ENCODE measurements around the gene EPHA10.

Gene EPHA10

GRCh38 chr1:37764888-37765441 lies at the start of gene EPHA10:
Gene EPHA10, minus strand, starts transcription at chr1:37765120. Its CDS starts 54 bp downstream, at chr1:37765066.
- DNase-seq (ENCODE audit: low spot score), result no peak

DNA sequence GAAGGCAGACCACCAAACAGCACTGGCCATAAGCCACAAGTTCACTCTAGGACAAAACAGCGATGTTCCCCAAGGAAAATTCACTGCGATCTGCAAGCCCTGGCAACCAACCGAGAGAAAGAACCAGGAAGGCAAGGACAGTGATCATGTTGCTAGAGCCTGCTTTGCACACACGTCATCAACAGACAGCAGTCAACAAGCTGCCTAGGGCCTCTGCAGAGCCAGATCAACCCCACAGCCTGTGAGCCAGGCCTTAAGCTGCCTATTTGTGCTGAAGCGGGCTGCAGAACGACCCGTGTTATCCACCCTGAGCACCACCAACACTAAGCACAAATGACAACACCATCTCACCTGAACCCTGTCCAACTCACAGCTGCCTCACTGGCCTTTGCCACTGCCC lies 49.3 kb upstream of the EPHA10 start:
- DNase-seq (ENCODE audit: low spot score), result no peak

GRCh38 chr1:37813529-37814145 lies 48.7 kb upstream of the EPHA10 start:
- no peak for DNase-seq (ENCODE audit: low spot score)

GRCh38 chr1:37811027-37811655 lies 46.2 kb upstream of the EPHA10 start:
- no peak for DNase-seq (ENCODE audit: low spot score)

- DNase-seq (ENCODE audit: low spot score), result no peak
These were observed 45.0 kb upstream of the EPHA10 start for GRCh38 chr1:37809942-37810341.

DNA sequence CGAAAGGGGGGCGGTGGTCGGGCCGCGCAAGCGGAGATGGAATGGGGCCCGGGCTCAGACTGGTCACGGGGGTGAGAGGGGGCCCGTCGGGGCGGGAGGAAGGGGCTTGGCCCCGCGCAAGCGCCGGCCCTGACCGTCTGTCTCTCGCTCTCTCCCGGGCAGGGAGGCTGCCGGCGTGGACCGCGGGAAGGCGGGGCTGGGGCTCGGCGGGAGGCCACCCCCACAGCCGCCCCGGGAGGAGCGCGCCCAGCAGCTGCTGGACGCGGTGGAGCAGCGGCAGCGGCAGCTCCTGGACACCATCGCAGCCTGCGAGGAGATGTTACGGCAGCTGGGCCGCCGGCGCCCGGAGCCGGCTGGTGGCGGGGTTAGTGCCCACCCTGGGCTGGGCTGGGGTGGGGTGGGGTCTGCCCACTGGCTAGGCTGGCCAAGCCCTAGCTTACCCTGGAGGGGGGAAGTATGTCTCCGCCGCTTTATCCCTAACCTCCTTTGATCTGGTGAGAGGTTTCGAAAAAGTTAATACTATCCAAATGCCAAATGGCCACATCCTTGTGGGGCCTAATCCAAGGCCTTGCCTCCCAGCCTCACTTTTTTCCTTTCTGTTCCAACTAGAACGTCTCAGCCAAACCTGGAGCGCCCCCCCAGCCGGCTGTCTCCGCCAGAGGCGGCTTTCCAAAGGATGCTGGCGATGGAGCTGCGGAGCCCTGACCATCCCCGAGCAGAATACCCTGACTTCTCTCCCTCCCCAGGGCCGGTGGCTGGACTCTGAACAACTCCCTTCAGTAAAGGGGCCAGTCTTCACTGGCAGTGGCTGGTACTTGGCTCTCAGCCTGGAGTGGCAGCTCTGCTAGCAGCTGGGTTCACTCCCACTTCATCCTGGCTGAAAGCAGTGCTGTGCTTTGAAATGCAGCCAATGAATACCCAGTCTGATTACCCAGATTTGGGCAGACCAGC lies 43.7 kb upstream of the EPHA10 start:
- DNase-seq (ENCODE audit: low spot score), result no peak

GRCh38 chr1:37807555-37808368 lies 42.8 kb upstream of the EPHA10 start, which contains the start of the genes C1orf122 and YRDC:
Gene C1orf122, plus strand, starts transcription at chr1:37807790. Its CDS starts 615 bp downstream, at chr1:37808405.
Gene YRDC, minus strand, starts transcription at chr1:37808208. Its CDS starts 28 bp downstream, at chr1:37808180.
- DNase-seq (ENCODE audit: low spot score), result peak; percentile 97

DNA sequence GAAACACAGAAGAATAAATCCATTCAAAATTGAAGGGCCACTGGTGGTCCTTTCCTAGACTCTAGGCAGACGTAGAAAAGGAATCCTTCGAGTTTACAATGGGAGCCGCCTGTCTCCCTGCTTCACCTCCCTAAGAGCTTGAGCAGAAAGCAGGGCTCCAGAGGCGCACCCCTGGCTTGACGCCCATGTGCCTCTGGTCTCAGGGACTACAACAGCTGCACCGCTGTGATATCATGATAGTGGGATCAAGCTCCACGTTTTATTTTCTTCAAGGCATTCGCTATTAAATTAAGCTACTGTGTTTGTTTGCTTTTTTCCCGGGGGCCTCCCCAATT lies 42.3 kb upstream of the EPHA10 start:
- DNase-seq (ENCODE audit: low spot score), result no peak

DNA sequence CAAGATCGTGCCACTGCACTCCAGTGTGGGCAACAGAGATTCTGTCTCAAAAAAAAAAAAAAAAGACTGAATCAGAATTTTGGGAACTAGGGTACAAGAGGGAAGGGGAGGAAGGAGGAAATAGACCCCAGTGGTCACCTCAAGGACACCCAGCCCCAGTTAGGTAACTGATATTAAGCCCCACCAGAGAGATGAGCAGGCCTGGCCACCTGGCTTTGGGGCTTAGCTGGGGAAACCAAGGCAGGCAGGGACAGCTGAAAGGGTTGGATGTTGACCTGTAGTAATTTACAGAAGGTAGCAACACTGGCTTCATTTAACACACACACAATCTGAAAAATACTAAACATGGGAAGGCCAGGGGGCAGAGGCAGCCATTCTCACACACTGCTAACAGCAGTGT lies 37.5 kb upstream of the EPHA10 start:
- DNase-seq (ENCODE audit: low spot score), result no peak

- no peak for DNase-seq (ENCODE audit: low spot score)
These were observed 32.9 kb upstream of the EPHA10 start for GRCh38 chr1:37797750-37798345.

GRCh38 chr1:37795340-37796125 lies 30.6 kb upstream of the EPHA10 start:
- peak; percentile 81 for DNase-seq (ENCODE audit: low spot score)

DNA sequence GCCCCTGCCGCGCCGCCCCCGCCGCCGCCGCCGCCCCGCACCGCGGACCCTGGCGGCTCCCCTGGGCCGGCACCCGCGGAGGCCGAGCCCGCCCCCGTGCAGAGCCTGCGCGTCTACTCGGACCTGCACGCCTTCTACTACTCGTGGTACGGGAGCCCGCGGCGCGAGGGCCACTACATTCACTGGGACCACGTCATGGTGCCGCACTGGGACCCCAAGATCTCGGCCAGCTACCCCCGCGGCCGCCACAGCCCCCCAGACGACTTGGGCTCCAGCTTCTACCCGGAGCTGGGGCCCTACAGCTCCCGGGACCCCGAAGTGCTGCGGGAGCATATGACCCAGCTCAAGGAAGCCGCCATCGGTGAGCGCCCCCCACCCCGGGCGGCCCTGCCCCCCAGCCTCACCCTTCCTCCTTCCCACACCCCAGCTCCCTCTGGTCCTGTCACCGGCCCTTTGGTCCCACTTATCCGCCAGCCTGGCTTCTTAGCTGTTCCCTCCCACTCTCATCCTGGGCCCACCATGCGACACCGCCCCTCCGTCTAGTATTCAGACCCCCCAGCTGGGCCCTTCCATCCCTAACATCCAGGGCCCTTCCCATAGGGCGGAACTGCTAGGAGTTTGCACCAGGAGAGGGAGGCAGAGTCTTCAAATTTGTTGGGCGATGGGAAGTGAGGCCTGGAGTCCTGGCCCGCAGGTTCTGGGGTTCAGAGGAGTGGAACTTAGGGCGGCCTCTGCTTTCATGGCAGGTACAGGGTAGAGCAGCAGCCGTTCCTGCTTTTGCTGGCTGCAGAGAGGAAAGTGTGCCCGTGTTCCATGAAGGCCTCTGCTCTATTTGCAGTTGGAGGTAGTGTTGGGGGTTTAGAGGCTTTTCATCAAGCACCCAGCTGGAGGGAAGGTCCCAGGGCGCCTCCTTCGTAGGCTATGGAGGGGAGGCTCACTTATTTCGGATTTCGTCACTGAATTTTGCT lies 29.7 kb upstream of the EPHA10 start:
- DNase-seq (ENCODE audit: low spot score), result no peak

DNA sequence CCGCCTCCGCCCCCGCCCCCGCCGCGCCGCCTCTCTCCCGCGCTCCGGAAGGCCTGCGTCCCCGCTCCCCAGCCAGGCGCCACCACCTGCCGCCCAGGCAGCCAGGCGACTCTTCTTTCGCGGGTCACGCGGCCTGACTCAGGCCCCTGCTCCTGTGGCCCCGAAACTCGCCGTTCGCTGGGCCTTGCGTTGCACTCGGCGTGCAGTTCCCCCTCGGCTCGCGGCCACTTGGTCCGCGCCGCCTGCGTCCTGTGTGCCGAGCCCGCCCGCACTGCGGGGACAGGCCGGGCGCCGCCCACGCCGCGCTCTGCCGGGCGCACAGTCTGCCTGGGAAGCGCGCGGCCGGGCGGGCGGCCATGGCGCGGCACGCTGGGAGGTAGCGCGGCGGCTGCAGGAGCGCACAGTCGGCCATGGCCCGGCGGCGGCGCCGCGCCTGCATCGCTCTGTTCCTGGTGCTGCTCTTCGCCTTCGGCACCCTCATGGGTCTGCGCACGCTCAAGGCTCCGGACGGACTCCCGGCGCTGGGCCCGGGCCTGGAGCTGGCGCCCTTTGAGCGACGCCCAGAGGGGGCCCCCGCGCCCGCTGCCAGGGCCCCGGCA lies 29.0 kb upstream of the EPHA10 start, which contains the start of gene MANEAL:
MANEAL (plus strand) TSS at position 75 of the 599 bp plus-strand sequence; CDS start at position 411, 336 bp downstream.
- no peak for DNase-seq (ENCODE audit: low spot score)

- DNase-seq (ENCODE audit: low spot score), result no peak
These were observed 28.2 kb upstream of the EPHA10 start for GRCh38 chr1:37792943-37793686.

DNA sequence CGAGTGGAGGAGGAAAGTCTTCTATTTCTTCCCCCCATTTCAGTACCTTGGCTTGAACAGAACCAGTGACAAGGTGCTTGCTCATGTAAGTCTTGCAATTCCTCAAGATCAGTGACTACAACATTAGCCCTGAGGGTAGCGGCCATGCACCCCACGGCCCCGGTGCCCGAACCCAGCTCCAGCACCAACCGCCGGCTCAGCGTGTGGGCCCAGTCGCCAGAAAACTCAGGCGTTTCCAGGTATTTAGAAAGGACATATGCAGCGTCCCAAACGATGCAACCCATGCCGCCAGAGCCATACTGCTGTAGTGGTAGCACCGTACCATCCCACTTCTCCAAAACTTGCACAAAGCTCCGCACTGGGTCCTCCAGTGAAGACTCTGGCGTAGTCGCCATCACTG lies 17.6 kb upstream of the EPHA10 start:
- no peak for DNase-seq (ENCODE audit: low spot score)

- DNase-seq (ENCODE audit: low spot score), result no peak
These were observed 13.7 kb upstream of the EPHA10 start for GRCh38 chr1:37778654-37779053.

GRCh38 chr1:37776946-37777516 lies 12.1 kb upstream of the EPHA10 start:
- DNase-seq (ENCODE audit: low spot score), result no peak

Data from left forelimb (tissue), 1 donor.